GM12878 (cell line): ENCODE data around the gene STPG3. TPM values are rescaled to one million over a fixed set of nuclear protein-coding genes. Genes with fewer than 3 reads are reported as not detected.
A peak's percentile ranks its signal among the peaks of the same experiment; 100 is the strongest.

ENCODE experiments used
- ATF2 ChIP-seq: IDR thresholded peaks from 2 replicates; pipeline ENCODE4 v1.6.1; 2012; ENCODE audit warnings: low read length, inconsistent platforms
- ATF7 ChIP-seq: fragments of 450-650 bp; IDR thresholded peaks from 2 replicates; pipeline ENCODE4 v1.6.1; 2016; ENCODE audit warnings: low read depth, mild to moderate bottlenecking
- BACH1 ChIP-seq: fragments of 450-650 bp; IDR thresholded peaks from 2 replicates; pipeline ENCODE4 v1.6.1; 2017; ENCODE audit warnings: mild to moderate bottlenecking, borderline replicate concordance
- EGR1 ChIP-seq, 2 experiments: IDR thresholded peaks; 1 replicate in 1 of 2; 2 replicates in 1 of 2; pipeline ENCODE4 v1.6.1; 2011 to 2012; ENCODE audit warnings: low read depth in 2 of 2, low read length in 2 of 2, borderline replicate concordance in 1 of 2, mild to moderate bottlenecking in 1 of 2, moderate library complexity in 1 of 2
- ESRRA ChIP-seq: IDR thresholded peaks from 2 replicates; pipeline ENCODE4 v1.6.1; 2012; ENCODE audit warnings: mild to moderate bottlenecking, low read length, improper control_type of control experiment
- FOXK2 ChIP-seq: fragments of 450-650 bp; IDR thresholded peaks from 2 replicates; pipeline ENCODE4 v1.6.1; 2017; ENCODE audit warnings: mild to moderate bottlenecking, moderate library complexity
- GATAD2B ChIP-seq: fragments of 450-650 bp; conservative IDR thresholded peaks from 2 replicates; pipeline ENCODE4 v1.6.1; 2017; ENCODE audit warnings: low read depth, mild to moderate bottlenecking, moderate library complexity
- HDGF ChIP-seq: fragments of 450-650 bp; IDR thresholded peaks from 2 replicates; pipeline ENCODE4 v1.6.1; 2016; ENCODE audit warnings: antibody characterized with exemption
- IRF5 ChIP-seq: fragments of 450-650 bp; IDR thresholded peaks from 2 replicates; pipeline ENCODE4 v1.6.1; 2017; ENCODE audit warnings: borderline replicate concordance
- JUNB ChIP-seq: IDR thresholded peaks from 2 replicates; pipeline ENCODE4 v1.6.1; 2016; ENCODE audit warnings: antibody characterized with exemption, mild to moderate bottlenecking
- MYB ChIP-seq: fragments of 150-350 bp; IDR thresholded peaks from 2 replicates; pipeline ENCODE4 v1.6.1; 2014; ENCODE audit warnings: mild to moderate bottlenecking, low read depth, low read length, borderline replicate concordance
- NBN ChIP-seq: fragments of 450-650 bp; IDR thresholded peaks from 2 replicates; pipeline ENCODE4 v1.6.1; 2016
- NR2F1 ChIP-seq: fragments of 450-650 bp; conservative IDR thresholded peaks from 2 replicates; pipeline ENCODE4 v1.6.1; 2017; ENCODE audit warnings: mild to moderate bottlenecking
- RELA ChIP-seq: fragments of 450-650 bp; IDR thresholded peaks from 2 replicates; pipeline ENCODE4 v1.8.0; 2014; ENCODE audit warnings: borderline replicate concordance; ENCODE audit not compliant: partially characterized antibody
- TARDBP ChIP-seq: IDR thresholded peaks from 2 replicates; pipeline ENCODE4 v1.6.1; 2016; ENCODE audit warnings: borderline replicate concordance
- TBL1XR1 ChIP-seq: IDR thresholded peaks from 2 replicates; pipeline ENCODE4 v1.6.1; 2012; ENCODE audit warnings: low read depth, low read length, improper control_type of control experiment
- TCF12 ChIP-seq: IDR thresholded peaks from 2 replicates; pipeline ENCODE4 v1.6.1; 2011; ENCODE audit warnings: low read depth, mild to moderate bottlenecking, low read length
- TCF3 ChIP-seq: IDR thresholded peaks from 2 replicates; pipeline ENCODE4 v1.6.1; 2012; ENCODE audit warnings: low read depth, mild to moderate bottlenecking, low read length, borderline replicate concordance; ENCODE audit not compliant: insufficient read depth
- ZNF687 ChIP-seq: fragments of 450-650 bp; IDR thresholded peaks from 2 replicates; pipeline ENCODE4 v1.6.1; 2017; ENCODE audit warnings: mild to moderate bottlenecking, moderate library complexity
- polyA plus RNA-seq, 11 experiments: library from polyadenylated mRNA; depleted of rRNA in 4 of 11; unstranded in 6 of 11; stranded (reverse) in 5 of 11; fragments of >200 nt; fragmentation: Nextera tagmentation in 4 of 11; fragmentation: Illumina TruSeq in 1 of 11; extraction: Ambion mirVana in 4 of 11; extraction: Trizol in 1 of 11; gene quantifications; 1 replicate in 1 of 11; 2 replicates in 10 of 11; pipeline versions ENCODE4 v1.2.1 to v1.2.3, GENCODE V29; 2011 to 2016; ENCODE audit warnings: inconsistent platforms in 2 of 11, missing spikeins in 2 of 11, low read depth in 1 of 11
- total RNA-seq, 4 experiments: library from RNA; depleted of rRNA in 3 of 4; stranded (reverse); fragments of >200 nt in 3 of 4; fragmentation: Illumina TruSeq in 1 of 4; extraction: Trizol in 1 of 4; gene quantifications; 2 replicates each; pipeline versions ENCODE4 v1.2.1 to v1.2.3, GENCODE V29; 2013 to 2021
- TF ChIP-seq, protein P1 (sequence below): IDR thresholded peaks from 2 replicates; pipeline ENCODE4 v1.6.1; 2012; ENCODE audit warnings: low read depth, low read length, improper control_type of control experiment
- TF ChIP-seq, protein P2 (sequence below): IDR thresholded peaks from 2 replicates; pipeline ENCODE4 v1.6.1; 2011; ENCODE audit warnings: mild to moderate bottlenecking, low read depth, low read length, moderate library complexity; ENCODE audit not compliant: insufficient replicate concordance

STPG3 gene
- total and polyA plus RNA-seq, 10 of the 15 experiments (the other 5 are each of a cell fraction or from before 2014, with no cell fraction given): not detected

- TF ChIP-seq IRF5 (no peak), ZNF687 (peak; percentile 30; the same call in 1 of the 2 replicates), RELA (peak; percentile 68), ATF7 (no peak), NR2F1 (0 out of 2 replicates have a peak, but pooled peaks have one; percentile 20), EGR1 (IDR thresholded peaks at IDR 0.05; ENCODE audit: borderline replicate concordance in 1 of 2, low read depth in 2 of 2, low read length in 2 of 2) (no peak; a peak in 1 of 3 replicates), FOXK2 (no peak), GATAD2B (peak; percentile 38), TCF12 (no peak), ATF2 (no peak), TCF3 (no peak), MYB (no peak), TARDBP (no peak), HDGF (no peak), BACH1 (peak; percentile 72), JUNB (no peak), TBL1XR1 (0 out of 2 replicates have a peak, but pooled peaks have one; percentile 17), ESRRA (0 out of 2 replicates have a peak, but pooled peaks have one; percentile 62), NBN (no peak)
- TF ChIP-seq, protein P1, sequence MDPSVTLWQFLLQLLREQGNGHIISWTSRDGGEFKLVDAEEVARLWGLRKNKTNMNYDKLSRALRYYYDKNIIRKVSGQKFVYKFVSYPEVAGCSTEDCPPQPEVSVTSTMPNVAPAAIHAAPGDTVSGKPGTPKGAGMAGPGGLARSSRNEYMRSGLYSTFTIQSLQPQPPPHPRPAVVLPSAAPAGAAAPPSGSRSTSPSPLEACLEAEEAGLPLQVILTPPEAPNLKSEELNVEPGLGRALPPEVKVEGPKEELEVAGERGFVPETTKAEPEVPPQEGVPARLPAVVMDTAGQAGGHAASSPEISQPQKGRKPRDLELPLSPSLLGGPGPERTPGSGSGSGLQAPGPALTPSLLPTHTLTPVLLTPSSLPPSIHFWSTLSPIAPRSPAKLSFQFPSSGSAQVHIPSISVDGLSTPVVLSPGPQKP: peak; percentile 73
- TF ChIP-seq, protein P2, sequence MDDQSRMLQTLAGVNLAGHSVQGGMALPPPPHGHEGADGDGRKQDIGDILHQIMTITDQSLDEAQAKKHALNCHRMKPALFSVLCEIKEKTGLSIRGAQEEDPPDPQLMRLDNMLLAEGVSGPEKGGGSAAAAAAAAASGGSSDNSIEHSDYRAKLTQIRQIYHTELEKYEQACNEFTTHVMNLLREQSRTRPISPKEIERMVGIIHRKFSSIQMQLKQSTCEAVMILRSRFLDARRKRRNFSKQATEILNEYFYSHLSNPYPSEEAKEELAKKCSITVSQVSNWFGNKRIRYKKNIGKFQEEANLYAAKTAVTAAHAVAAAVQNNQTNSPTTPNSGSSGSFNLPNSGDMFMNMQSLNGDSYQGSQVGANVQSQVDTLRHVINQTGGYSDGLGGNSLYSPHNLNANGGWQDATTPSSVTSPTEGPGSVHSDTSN: peak; percentile 83
Measured at GRCh38 chr9:137223078-137223970, 27.8 kb upstream of the STPG3 start (continued).
